ENCODE measurements around the gene ING5.

DNA sequence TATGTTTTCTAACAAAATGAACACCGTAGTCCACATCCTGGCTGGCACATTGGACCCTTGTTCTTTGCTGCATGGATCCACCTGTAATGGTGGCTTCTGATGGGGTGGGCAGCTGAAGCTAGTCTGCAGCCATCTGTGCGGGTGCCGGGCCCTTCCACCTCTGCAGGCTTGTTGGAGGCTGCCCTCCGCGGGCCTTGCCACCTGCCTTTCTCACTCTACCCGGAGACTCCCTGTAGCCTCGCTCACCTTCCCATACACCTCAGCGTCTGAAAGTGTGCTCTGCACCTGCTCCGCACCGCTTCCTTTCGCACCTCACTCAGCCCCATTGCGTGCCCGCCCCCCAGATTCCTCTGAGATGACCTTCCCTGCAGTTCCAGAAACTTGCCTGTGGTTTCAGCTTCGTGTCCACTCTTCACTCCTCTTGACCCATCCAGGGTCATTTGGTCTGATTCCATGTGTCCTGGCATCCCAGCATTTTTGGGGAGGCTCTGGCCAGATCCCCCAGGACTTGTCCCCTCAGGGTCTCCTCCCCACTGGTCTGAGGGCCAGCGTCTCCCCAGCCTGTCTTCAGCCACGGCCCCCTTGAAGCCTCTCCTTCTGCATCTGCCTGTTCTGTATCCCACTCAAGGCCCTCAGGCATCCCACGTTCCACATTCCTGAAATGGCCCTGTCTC, 46.2 kb upstream of the ING5 start:
- TF ChIP-seq, protein P1, sequence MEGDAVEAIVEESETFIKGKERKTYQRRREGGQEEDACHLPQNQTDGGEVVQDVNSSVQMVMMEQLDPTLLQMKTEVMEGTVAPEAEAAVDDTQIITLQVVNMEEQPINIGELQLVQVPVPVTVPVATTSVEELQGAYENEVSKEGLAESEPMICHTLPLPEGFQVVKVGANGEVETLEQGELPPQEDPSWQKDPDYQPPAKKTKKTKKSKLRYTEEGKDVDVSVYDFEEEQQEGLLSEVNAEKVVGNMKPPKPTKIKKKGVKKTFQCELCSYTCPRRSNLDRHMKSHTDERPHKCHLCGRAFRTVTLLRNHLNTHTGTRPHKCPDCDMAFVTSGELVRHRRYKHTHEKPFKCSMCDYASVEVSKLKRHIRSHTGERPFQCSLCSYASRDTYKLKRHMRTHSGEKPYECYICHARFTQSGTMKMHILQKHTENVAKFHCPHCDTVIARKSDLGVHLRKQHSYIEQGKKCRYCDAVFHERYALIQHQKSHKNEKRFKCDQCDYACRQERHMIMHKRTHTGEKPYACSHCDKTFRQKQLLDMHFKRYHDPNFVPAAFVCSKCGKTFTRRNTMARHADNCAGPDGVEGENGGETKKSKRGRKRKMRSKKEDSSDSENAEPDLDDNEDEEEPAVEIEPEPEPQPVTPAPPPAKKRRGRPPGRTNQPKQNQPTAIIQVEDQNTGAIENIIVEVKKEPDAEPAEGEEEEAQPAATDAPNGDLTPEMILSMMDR (IDR thresholded peaks at IDR 0.05): no peak
- no peak for TF ChIP-seq POLR2A (IDR thresholded peaks at IDR 0.05)
